Keratinocyte (primary cell): Measurements from ENCODE around the gene DMC1. TPM values are rescaled to one million over a fixed set of nuclear protein-coding genes. Genes with fewer than 3 reads are reported as not detected.

Experiments
- DNase-seq: peaks from one replicate; pipeline ENCODE4 v3.0.0-alpha.2; 2011; ENCODE audit warnings: low read depth, missing footprints, low spot score
- FAIRE-seq: peaks from 2 replicates; lab custom pipeline; 2011; peaks lifted over from hg19 to GRCh38; lab: Jason Lieb, UNC
- H2AFZ ChIP-seq: 2 replicates; pipeline ENCODE4 v1.6.0; 2012; ENCODE audit warnings: low read length, control low read depth, inconsistent platforms; ENCODE audit not compliant: control insufficient read depth
- H3K27ac ChIP-seq: 2 replicates; pipeline ENCODE4 v1.5.1; 2011; ENCODE audit warnings: low read length; ENCODE audit not compliant: control insufficient read depth, insufficient read depth
- H3K27me3 ChIP-seq: 3 replicates; pipeline ENCODE4 v1.6.0; 2011; ENCODE audit warnings: low read length; ENCODE audit not compliant: control insufficient read depth, insufficient read depth; ENCODE audit errors: extremely low read depth
- H3K36me3 ChIP-seq, 2 experiments: 2 replicates in 1 of 2; 3 replicates in 1 of 2; pipeline ENCODE4 v1.5.1; 2011; ENCODE audit warnings: low read length in 2 of 2, mild to moderate bottlenecking in 1 of 2; ENCODE audit not compliant: control insufficient read depth in 2 of 2, insufficient read depth in 2 of 2; ENCODE audit errors: extremely low read depth in 1 of 2
- H3K4me1 ChIP-seq: 3 replicates; pipeline ENCODE4 v1.5.1; 2011; ENCODE audit warnings: low read length; ENCODE audit not compliant: control insufficient read depth, insufficient read depth; ENCODE audit errors: extremely low read depth
- H3K4me2 ChIP-seq: 3 replicates; pipeline ENCODE4 v1.6.0; 2011; ENCODE audit warnings: low read depth, low read length; ENCODE audit not compliant: control insufficient read depth, insufficient read depth; ENCODE audit errors: extremely low read depth
- H3K4me3 ChIP-seq, 3 experiments: fragments of 200-600 bp in 1 of 3; sonication (generic) in 1 of 3; 2 replicates in 2 of 3; 3 replicates in 1 of 3; pipeline ENCODE4 v1.5.1; 2011 to 2016; ENCODE audit warnings: low read length in 3 of 3, mild to moderate bottlenecking in 3 of 3, control low read depth in 2 of 3, inconsistent platforms in 1 of 3, low read depth in 1 of 3, mixed read lengths in 1 of 3, mixed run types in 1 of 3, moderate library complexity in 1 of 3; ENCODE audit not compliant: control insufficient read depth in 2 of 3, insufficient read depth in 2 of 3; ENCODE audit errors: extremely low read depth in 1 of 3
- H3K79me2 ChIP-seq: 2 replicates; pipeline ENCODE4 v1.6.0; 2012; ENCODE audit warnings: low read length; ENCODE audit not compliant: control insufficient read depth, insufficient read depth
- H3K9ac ChIP-seq: 3 replicates; pipeline ENCODE4 v1.6.0; 2011; ENCODE audit warnings: low read length; ENCODE audit not compliant: control insufficient read depth, insufficient read depth; ENCODE audit errors: extremely low read depth
- H3K9me1 ChIP-seq: 3 replicates; pipeline ENCODE4 v1.6.0; 2011; ENCODE audit warnings: low read length; ENCODE audit not compliant: control insufficient read depth, insufficient read depth; ENCODE audit errors: extremely low read depth
- H3K9me3 ChIP-seq: 2 replicates; pipeline ENCODE4 v1.5.1; 2012; ENCODE audit warnings: low read depth, low read length; ENCODE audit not compliant: control insufficient read depth
- H4K20me1 ChIP-seq: 3 replicates; pipeline ENCODE4 v1.6.0; 2011; ENCODE audit warnings: low read length; ENCODE audit not compliant: control insufficient read depth, insufficient read depth; ENCODE audit errors: extremely low read depth
- CTCF ChIP-seq, 3 experiments: IDR thresholded peaks in 1 of 3; conservative IDR thresholded peaks in 1 of 3; optimal IDR thresholded peaks in 1 of 3; 2 replicates in 2 of 3; 3 replicates in 1 of 3; pipeline versions ENCODE3 to v1.5.1; 2011; ENCODE audit warnings: low read length in 3 of 3, mild to moderate bottlenecking in 3 of 3, moderate library complexity in 2 of 3, control low read depth in 1 of 3, inconsistent platforms in 1 of 3; ENCODE audit not compliant: insufficient read depth in 2 of 3; ENCODE audit errors: extremely low read depth in 1 of 3
- EZH2 ChIP-seq: IDR thresholded peaks from one replicate; pipeline ENCODE4 v1.6.1; 2012; ENCODE audit warnings: inconsistent platforms, mild to moderate bottlenecking, low read length, moderate library complexity
- dilution Hi-C: fragments of 300-500 bp; cut with MboI; formaldehyde crosslinking; loops from one replicate; pipeline ENCODE4 v1.7.0; 2020; ENCODE audit warnings: low sequenced_read_pairs; ENCODE audit not compliant: extremely low pct_ligation_motif_present
- polyA plus RNA-seq, 5 experiments: library from polyadenylated mRNA; depleted of rRNA in 3 of 5; stranded (reverse) in 3 of 5; stranded (forward) in 1 of 5; unstranded in 1 of 5; fragments of >200 nt; gene quantifications; 1 replicate in 1 of 5; 2 replicates in 3 of 5; 3 replicates in 1 of 5; pipeline versions ENCODE4 v1.2.1 to v1.2.3, GENCODE V29; 2011 to 2012; ENCODE audit warnings: missing spikeins in 2 of 5, low read depth in 1 of 5, low replicate concordance in 1 of 5

Gene DMC1
- polyA plus RNA-seq, 1 donor (not counting 4 experiments of a cell fraction or from before 2014, with no cell fraction given), result 0.30 TPM

GRCh38 chr22:38564669-38565068 lies 5.3 kb downstream of the DMC1 start:
- no peaks in the 10 kb centered on the region for H3K4me1 ChIP-seq
- TF ChIP-seq CTCF (optimal IDR thresholded peaks at IDR 0.05 in 1 of 3, IDR thresholded peaks at IDR 0.05 in 1 of 3, conservative IDR thresholded peaks at IDR 0.05 in 1 of 3; ENCODE audit: extremely low read depth in 1 of 3, insufficient read depth in 2 of 3, low read length in 3 of 3), result no peak
- no peak for TF ChIP-seq EZH2
- no peak for FAIRE-seq
- H3K9ac ChIP-seq, result no peak overlapping the region
- no peaks in the 10 kb centered on the region for H3K27me3 ChIP-seq
- H3K9me3 ChIP-seq, result no peaks in the 10 kb centered on the region
- no peak overlapping the region for H3K4me2 ChIP-seq
- no peak overlapping the region for H2AFZ ChIP-seq
- H3K27ac ChIP-seq, result no peak overlapping the region
- no peaks in the 10 kb centered on the region for H3K79me2 ChIP-seq
- H4K20me1 ChIP-seq, result no peaks in the 10 kb centered on the region
- no peak overlapping the region for H3K4me3 ChIP-seq
- DNase-seq, result no peak
- dilution Hi-C loops, result no loop called here
- H3K9me1 ChIP-seq, result no peaks in the 10 kb centered on the region
- H3K36me3 ChIP-seq, result no peaks in the 10 kb centered on the region

GRCh38 chr22:38554281-38554680 lies 15.7 kb downstream of the DMC1 start:
- Histone ChIP-seq H3K9me3 (no peaks in the 10 kb centered on the region), H3K4me1 (no peaks in the 10 kb centered on the region), H2AFZ (no peak overlapping the region), H3K36me3 (no peaks in the 10 kb centered on the region), H3K4me2 (no peak overlapping the region), H3K27ac (no peak overlapping the region), H3K9ac (no peak overlapping the region), H3K27me3 (no peaks in the 10 kb centered on the region), H3K4me3 (no peak overlapping the region), H3K9me1 (no peaks in the 10 kb centered on the region), H4K20me1 (no peaks in the 10 kb centered on the region), H3K79me2 (no peaks in the 10 kb centered on the region)
- dilution Hi-C loops, result no loop called here
- TF ChIP-seq CTCF (optimal IDR thresholded peaks at IDR 0.05 in 1 of 3, IDR thresholded peaks at IDR 0.05 in 1 of 3, conservative IDR thresholded peaks at IDR 0.05 in 1 of 3; ENCODE audit: extremely low read depth in 1 of 3, insufficient read depth in 2 of 3, low read length in 3 of 3), result no peak
- TF ChIP-seq EZH2, result no peak
- no peak for FAIRE-seq
- DNase-seq, result no peak
